HepG2 (cell line): Measurements from ENCODE around the gene DAB2IP. TPM values are rescaled to one million over a fixed set of nuclear protein-coding genes. Genes with fewer than 3 reads are reported as not detected.

Experiments
- AGO2 ChIP-seq: fragments of 200-400 bp; formaldehyde crosslinking; optimal IDR thresholded peaks from 2 replicates; pipeline ENCODE3; 2017; ENCODE audit warnings: mild to moderate bottlenecking, low read depth, low read length, moderate library complexity
- PAWR ChIP-seq: sonication (generic); formaldehyde crosslinking; IDR thresholded peaks from 2 replicates; pipeline ENCODE4 v1.4.0; 2020; ENCODE audit warnings: missing genetic modification reagents, mild to moderate bottlenecking, borderline replicate concordance
- ZNF605 ChIP-seq: sonication (generic); formaldehyde crosslinking; IDR thresholded peaks from 2 replicates; pipeline ENCODE4 v1.8.0; 2022; ENCODE audit warnings: mild to moderate bottlenecking, missing genetic modification reagents
- polyA plus RNA-seq, 8 experiments: library from polyadenylated mRNA; depleted of rRNA in 3 of 8; stranded (reverse) in 7 of 8; unstranded in 1 of 8; fragments of >200 nt; fragmentation: Illumina TruSeq in 4 of 8; extraction: Trizol in 4 of 8; gene quantifications; 2 replicates each; pipeline versions ENCODE4 v1.2.1 to v1.2.3, GENCODE V29; 2011 to 2016; ENCODE audit warnings: low read depth in 4 of 8, missing spikeins in 1 of 8, mixed read lengths in 1 of 8; ENCODE audit not compliant: insufficient read depth in 1 of 8
- total RNA-seq, 5 experiments: library from RNA; depleted of rRNA; stranded (reverse); fragments of >200 nt; fragmentation: Illumina TruSeq; extraction: Trizol; gene quantifications; 2 replicates each; pipeline ENCODE4 v1.2.3, GENCODE V29; 2016; ENCODE audit warnings: low read depth in 1 of 5
- TF ChIP-seq, protein P1 (sequence below): sonication (generic); formaldehyde crosslinking; IDR thresholded peaks from 2 replicates; pipeline ENCODE4 v1.4.0; 2020; ENCODE audit warnings: mild to moderate bottlenecking, missing genetic modification reagents

Gene DAB2IP
- total and polyA plus RNA-seq, 2 of the 13 experiments (the other 11 are each of a cell fraction or from before 2014, with no cell fraction given), result 25.3 to 37.9 TPM

- TF ChIP-seq, protein P1, sequence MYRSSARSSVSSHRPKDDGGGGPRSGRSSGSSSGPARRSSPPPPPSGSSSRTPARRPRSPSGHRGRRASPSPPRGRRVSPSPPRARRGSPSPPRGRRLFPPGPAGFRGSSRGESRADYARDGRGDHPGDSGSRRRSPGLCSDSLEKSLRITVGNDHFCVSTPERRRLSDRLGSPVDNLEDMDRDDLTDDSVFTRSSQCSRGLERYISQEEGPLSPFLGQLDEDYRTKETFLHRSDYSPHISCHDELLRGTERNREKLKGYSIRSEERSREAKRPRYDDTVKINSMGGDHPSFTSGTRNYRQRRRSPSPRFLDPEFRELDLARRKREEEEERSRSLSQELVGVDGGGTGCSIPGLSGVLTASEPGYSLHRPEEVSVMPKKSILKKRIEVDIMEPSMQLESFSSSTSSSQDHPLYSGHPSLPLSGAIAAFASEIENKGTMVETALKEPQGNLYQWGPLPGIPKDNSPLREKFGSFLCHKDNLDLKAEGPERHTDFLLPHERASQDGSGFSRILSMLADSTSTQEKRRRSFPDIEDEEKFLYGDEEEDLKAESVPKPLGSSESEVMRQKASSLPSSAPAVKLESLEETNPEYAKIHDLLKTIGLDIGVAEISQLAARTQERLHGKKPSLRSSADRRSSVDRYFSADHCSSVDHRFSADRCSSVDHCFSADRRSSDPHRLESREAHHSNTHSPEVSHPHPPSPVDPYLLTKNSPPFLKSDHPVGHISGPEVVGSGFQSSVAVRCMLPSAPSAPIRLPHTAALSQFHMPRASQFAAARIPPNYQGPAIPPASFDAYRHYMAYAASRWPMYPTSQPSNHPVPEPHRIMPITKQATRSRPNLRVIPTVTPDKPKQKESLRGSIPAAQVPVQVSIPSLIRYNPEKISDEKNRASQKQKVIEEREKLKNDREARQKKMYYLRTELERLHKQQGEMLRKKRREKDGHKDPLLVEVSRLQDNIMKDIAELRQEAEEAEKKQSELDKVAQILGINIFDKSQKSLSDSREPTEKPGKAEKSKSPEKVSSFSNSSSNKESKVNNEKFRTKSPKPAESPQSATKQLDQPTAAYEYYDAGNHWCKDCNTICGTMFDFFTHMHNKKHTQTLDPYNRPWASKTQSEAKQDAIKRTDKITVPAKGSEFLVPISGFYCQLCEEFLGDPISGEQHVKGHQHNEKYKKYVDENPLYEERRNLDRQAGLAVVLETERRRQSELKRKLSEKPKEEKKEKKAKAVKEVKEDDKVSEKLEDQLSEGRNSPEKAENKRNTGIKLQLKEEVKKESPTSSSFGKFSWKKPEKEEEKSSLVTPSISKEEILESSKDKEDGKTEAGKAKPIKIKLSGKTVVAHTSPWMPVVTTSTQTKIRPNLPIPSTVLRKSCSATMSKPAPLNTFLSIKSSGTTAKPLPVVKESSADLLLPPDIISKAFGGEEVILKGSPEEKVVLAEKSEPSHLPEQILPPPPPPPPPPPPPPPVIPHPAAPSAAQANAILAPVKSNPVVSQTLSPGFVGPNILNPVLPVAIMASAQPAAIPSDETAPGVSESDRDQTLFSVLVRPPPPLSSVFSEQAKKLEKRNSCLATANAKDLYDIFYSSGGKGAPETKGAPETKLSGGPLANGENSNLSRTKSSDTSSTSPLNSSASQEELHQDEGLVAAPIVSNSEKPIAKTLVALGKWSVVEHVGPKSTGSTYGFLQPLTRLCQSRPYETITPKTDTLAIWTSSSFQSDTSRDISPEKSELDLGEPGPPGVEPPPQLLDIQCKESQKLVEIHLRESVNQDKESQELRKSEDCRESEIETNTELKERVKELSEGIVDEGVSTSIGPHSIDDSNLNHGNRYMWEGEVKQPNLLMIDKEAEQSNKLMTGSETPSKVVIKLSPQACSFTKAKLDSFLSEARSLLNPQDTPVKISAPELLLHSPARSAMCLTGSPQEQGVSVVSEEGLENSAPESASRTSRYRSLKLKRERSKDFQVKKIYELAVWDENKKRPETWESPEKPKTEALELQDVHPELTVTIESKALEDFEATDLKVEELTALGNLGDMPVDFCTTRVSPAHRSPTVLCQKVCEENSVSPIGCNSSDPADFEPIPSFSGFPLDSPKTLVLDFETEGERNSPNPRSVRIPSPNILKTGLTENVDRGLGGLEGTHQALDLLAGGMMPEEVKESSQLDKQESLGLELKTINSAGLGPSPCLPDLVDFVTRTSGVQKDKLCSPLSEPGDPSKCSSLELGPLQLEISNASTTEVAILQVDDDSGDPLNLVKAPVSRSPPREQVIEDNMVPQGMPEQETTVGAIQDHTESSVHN (CRISPR knock-in tag), result no peak
- TF ChIP-seq PAWR (no peak), AGO2 (no peak), ZNF605 (CRISPR knock-in tag) (no peak)
Observed at GRCh38 chr9:121701736-121702261, 50.4 kb downstream of the DAB2IP start (continued).
